ENCODE data around the gene LYSET. TPM values are rescaled to one million over a fixed set of nuclear protein-coding genes. Genes with fewer than 3 reads are reported as not detected.

The LYSET gene
- total and polyA plus RNA-seq, 10 of the 15 experiments (the other 5 are each of a cell fraction or from before 2014, with no cell fraction given), result 11.9 to 34.5 (median 21.2) TPM

DNA sequence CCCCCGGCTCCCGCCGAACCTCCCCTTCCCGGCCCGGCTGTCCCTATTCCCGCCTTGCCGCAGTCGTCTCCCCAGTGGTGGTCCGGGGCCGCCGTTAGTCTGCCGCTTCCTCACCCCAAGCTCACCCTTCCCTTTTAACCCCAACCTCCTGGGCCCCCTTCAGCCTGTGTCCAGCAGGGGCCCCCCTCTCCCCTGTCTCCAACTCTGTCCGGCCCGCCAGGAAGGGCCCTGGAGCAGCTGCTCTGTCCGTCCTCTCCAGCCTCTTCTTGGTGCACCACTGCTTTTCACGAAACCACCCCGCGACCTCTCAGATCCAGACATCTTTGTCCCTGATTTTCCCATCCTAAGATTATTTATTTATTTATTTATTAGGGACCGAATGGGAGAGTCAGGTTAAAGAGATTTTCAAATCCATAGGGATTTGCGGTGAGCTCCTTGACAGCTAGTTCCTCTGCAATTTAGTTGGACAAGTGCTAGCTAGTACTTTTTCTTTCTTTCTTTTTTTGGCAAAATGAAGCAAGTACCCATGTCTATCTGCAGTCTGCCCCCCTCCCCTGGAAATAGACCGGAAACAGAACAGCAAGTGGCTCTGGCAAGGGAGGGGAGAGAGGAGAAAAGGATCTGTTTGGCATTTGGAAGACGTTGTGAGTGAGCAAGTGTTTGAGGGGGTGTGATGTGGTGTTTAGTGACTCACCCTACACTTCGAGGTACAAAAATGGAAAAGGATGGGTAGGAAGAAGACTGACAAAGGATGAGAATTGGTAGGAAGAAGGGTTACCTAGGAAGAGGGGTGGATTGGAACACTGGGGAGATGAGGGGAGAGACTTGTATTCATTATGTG is 22.6 kb downstream of the LYSET start (continued):
- TF ChIP-seq NKRF (conservative IDR thresholded peaks at IDR 0.05) (0 out of 2 replicates have a peak, but pooled peaks have one; percentile 2), YBX1 (IDR thresholded peaks at IDR 0.05) (0 out of 2 replicates have a peak, but pooled peaks have one; percentile 41), RAD21 (IDR thresholded peaks at IDR 0.05; ENCODE audit: insufficient read depth, low read depth, low read length) (peak; percentile 61), IKZF1 (conservative IDR thresholded peaks at IDR 0.05) (peak; percentile 12), RUNX3 (IDR thresholded peaks at IDR 0.05; ENCODE audit: low read length) (peak; percentile 13), PAX8 (IDR thresholded peaks at IDR 0.05) (no peak), BCLAF1 (IDR thresholded peaks at IDR 0.05) (no peak), SMARCA5 (IDR thresholded peaks at IDR 0.05) (peak; percentile 58), MEF2B (IDR thresholded peaks at IDR 0.05; ENCODE audit: partially characterized antibody, poor library complexity, severe bottlenecking) (peak; percentile 58), NR2C2 (IDR thresholded peaks at IDR 0.05; ENCODE audit: borderline replicate concordance, control insufficient read depth, insufficient read length, low read depth) (no peak), HDGF (IDR thresholded peaks at IDR 0.05) (peak; percentile 65), MYB (IDR thresholded peaks at IDR 0.05; ENCODE audit: borderline replicate concordance, low read depth, low read length) (no peak), MTA2 (IDR thresholded peaks at IDR 0.05; ENCODE audit: low read depth) (no peak), PML (IDR thresholded peaks at IDR 0.05; ENCODE audit: low read length) (0 out of 2 replicates have a peak, but pooled peaks have one; percentile 30), EED (IDR thresholded peaks at IDR 0.05; ENCODE audit: low read depth) (0 out of 2 replicates have a peak, but pooled peaks have one; percentile 44), NBN (IDR thresholded peaks at IDR 0.05) (0 out of 2 replicates have a peak, but pooled peaks have one; percentile 29)
- TF ChIP-seq, protein P1, sequence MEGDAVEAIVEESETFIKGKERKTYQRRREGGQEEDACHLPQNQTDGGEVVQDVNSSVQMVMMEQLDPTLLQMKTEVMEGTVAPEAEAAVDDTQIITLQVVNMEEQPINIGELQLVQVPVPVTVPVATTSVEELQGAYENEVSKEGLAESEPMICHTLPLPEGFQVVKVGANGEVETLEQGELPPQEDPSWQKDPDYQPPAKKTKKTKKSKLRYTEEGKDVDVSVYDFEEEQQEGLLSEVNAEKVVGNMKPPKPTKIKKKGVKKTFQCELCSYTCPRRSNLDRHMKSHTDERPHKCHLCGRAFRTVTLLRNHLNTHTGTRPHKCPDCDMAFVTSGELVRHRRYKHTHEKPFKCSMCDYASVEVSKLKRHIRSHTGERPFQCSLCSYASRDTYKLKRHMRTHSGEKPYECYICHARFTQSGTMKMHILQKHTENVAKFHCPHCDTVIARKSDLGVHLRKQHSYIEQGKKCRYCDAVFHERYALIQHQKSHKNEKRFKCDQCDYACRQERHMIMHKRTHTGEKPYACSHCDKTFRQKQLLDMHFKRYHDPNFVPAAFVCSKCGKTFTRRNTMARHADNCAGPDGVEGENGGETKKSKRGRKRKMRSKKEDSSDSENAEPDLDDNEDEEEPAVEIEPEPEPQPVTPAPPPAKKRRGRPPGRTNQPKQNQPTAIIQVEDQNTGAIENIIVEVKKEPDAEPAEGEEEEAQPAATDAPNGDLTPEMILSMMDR (IDR thresholded peaks at IDR 0.05 in 2 of 3, conservative IDR thresholded peaks at IDR 0.05 in 1 of 3; ENCODE audit: control insufficient read depth in 2 of 3, extremely low read depth in 1 of 3, insufficient read depth in 1 of 3, low read depth in 3 of 3, low read length in 3 of 3), result peak; percentile 42 to 59 (median 47); a peak in 5 of 6 replicates
